ENCODE measurements around the gene IMMT.
A peak's percentile ranks its signal among the peaks of the same experiment; 100 is the strongest.

IMMT gene

DNA sequence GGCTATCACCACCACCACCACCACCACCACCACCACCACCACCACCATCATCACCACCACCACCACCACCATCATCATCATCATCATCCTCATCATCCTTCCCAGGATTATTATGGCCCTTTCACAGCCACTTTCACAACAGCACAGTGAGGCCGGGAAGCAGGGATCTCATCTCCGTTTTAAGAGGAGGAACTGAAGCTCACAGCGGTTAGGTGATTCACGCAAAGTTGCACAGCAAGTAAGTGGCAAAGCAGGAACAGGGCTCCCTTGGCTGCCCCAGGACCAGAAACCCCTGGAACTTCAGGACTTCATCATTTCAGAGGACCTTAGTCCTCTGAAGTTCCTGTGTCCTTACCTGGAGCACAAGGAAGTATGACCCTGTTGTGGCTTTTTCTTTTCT lies 30.8 kb upstream of the IMMT start:
- TF ChIP-seq, protein P1, sequence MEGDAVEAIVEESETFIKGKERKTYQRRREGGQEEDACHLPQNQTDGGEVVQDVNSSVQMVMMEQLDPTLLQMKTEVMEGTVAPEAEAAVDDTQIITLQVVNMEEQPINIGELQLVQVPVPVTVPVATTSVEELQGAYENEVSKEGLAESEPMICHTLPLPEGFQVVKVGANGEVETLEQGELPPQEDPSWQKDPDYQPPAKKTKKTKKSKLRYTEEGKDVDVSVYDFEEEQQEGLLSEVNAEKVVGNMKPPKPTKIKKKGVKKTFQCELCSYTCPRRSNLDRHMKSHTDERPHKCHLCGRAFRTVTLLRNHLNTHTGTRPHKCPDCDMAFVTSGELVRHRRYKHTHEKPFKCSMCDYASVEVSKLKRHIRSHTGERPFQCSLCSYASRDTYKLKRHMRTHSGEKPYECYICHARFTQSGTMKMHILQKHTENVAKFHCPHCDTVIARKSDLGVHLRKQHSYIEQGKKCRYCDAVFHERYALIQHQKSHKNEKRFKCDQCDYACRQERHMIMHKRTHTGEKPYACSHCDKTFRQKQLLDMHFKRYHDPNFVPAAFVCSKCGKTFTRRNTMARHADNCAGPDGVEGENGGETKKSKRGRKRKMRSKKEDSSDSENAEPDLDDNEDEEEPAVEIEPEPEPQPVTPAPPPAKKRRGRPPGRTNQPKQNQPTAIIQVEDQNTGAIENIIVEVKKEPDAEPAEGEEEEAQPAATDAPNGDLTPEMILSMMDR (conservative IDR thresholded peaks at IDR 0.05; ENCODE audit: low read depth, low read length), result no peak
- DNase-seq (ENCODE audit: low read depth), result no peak
- H3K4me3 ChIP-seq (ENCODE audit: low read depth, low read length), result no peak overlapping the region

DNA sequence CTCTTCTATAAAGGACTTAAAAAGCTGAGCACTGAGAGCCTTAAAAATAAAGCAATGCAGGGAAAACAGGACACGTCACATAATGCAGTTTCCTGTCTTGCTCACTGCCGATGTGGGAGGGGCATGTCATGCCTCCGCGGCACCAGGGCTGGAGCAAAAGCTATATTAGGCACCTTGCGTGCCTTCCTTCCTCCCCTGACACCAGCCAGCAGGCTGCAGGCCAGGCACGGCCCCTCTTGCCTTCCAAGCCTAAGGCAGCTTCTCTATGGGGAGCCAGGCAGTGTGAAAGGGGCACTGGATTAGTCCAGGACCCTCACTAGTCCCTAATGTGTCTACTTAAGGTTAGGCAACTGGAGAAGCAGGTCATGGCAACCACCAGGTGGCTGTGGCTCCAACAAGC lies 30.3 kb upstream of the IMMT start:
- no peak for DNase-seq (ENCODE audit: low read depth)
- no peak overlapping the region for H3K4me3 ChIP-seq (ENCODE audit: low read depth, low read length)
- TF ChIP-seq, protein P1 (conservative IDR thresholded peaks at IDR 0.05; ENCODE audit: low read depth, low read length), result no peak

DNA sequence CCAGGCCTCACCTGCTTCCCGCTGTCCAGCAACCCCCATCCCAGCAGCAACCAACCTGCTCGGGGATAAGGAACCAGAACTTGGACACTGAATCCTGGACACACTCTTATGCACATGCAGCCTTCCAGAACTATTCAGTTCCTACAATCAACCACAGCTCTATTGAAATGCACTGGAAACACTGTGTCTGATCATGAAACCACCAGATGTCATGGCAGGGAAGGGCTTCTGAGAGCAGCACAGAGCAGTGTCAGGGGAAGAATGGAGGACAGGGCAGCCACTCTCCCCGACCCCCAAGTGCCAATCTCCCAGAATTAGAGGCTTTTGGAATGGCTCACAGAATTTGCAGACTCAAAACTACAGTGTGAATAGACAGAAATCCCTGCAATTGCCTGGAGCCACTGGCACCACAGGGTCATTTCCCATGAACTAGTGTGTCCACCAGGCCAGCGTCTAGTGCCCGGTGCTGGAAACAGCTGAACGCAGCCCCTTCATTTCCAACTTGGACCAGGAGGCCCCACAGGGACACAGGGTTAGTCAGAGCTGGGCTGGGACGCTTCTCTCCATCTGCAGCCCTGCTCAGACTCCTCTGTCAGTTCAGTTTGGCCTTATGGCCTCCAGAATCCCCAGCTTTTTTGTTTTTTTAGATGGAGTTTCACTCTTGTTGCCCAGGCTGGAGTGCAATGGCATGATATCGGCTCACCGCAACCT lies 29.5 kb upstream of the IMMT start:
- no peak overlapping the region for H3K4me3 ChIP-seq (ENCODE audit: low read depth, low read length)
- DNase-seq (ENCODE audit: low read depth), result no peak
- TF ChIP-seq, protein P1 (conservative IDR thresholded peaks at IDR 0.05; ENCODE audit: low read depth, low read length), result no peak

DNA sequence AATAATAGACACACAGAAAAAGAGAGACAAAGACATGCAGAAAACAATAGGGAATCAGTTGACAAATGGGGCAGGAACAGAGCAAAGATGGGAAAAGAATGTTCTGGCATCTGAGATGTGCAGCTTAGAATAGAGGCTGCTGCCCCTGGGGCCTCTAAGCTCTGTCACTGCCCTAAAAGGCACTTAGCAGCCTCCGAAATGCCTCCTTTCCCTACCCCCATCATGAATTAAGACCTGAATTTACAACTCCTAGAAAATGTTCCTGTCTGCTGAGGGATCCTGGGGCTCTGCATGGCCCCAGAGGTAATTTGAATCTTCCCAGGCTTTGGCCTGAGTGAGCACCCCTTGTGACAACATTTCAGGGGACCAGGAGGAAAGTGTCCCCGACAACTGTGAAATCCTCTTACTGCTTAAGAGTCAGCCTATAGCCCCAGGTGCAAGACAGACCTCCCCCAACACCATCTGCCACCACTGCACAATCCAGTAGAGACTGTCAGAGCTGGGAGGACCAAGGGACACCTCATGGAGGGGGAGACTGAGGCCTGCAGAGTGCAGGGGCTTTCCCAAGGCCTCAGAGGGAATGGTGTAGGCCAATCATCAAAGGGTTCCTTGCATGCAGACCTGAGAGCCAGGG lies 28.8 kb upstream of the IMMT start:
- TF ChIP-seq, protein P1 (conservative IDR thresholded peaks at IDR 0.05; ENCODE audit: low read depth, low read length), result no peak
- no peak overlapping the region for H3K4me3 ChIP-seq (ENCODE audit: low read depth, low read length)
- no peak for DNase-seq (ENCODE audit: low read depth)

DNA sequence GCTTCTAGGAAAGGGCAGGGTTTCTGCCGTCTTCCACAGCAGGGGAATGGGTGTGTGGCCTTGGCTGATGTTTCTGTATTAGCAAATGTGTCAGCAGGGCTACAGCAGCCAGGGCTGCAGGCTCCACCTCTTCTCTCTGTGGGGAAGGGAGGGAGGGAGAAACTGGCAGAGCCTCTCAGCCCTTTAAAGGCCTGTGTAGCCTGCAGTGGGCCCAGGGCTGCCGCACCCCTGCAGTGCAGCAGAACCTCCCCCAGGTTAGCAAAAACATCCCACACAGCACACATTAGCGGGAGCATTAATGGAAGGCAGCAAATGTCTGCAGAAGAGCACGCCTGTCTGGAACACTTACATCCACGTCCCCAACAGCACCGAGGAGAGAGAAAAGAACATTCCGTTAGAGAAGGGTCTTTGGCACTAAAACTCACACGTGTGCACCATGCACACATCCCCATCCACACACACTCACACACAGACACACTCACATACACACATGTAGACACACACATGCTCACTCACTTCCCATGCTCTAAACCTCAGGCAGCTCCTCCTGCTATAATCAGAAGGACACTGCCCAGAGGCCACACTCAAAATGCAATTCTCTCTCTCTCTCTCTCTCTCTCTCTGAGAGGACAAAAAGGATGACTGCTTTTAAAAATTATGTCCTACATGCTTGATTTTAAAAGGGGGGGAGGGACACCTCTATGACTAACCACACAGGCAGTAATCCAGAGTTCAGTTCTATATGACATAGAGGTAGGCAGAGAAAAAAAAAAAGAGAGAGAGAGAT lies 28.1 kb upstream of the IMMT start:
- DNase-seq (ENCODE audit: low read depth), result peak; percentile 75
- TF ChIP-seq, protein P1 (conservative IDR thresholded peaks at IDR 0.05; ENCODE audit: low read depth, low read length), result no peak
- H3K4me3 ChIP-seq (ENCODE audit: low read depth, low read length), result no peak overlapping the region

DNA sequence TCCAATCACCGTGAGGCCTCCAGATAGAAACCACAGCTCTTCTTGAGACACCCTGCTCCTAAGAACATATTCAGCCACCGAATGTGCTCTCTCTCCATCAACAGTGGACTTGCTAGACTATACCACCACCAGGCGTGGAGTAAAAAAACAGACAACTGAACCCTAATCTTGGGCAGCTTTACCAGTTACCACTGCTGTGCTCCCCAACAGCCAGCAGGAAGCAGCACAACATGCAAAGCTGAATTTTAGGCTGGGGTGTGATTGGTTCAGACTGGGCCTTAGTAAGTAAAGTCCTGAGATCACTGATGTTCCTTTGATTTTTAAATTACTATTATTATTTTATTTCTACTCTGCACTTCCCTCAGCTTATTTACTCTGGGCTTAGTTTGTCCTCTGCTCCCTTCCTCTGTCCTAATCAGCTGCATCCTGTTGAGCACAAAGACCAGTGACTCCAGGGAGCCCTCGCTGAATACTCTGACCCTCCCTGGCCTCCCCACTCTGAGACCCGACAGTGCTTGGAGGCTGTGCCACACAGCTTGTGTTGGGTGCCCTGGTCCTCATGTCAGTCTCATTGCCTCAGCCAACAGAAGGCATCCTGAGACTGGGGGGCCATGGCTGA lies 25.9 kb upstream of the IMMT start:
- TF ChIP-seq, protein P1 (conservative IDR thresholded peaks at IDR 0.05; ENCODE audit: low read depth, low read length), result peak; percentile 98
- DNase-seq (ENCODE audit: low read depth), result peak; percentile 77
- no peak overlapping the region for H3K4me3 ChIP-seq (ENCODE audit: low read depth, low read length)

Measured in choroid plexus epithelial cell (primary cell).